Smooth muscle cell (in vitro differentiated cells): Measurements from ENCODE around the gene GFRA4. TPM values are rescaled to one million over a fixed set of nuclear protein-coding genes. Genes with fewer than 3 reads are reported as not detected.

Experiments
- DNase-seq: peaks from one replicate; lab custom pipeline; 2025; ENCODE audit not compliant: unreplicated experiment; lab: John Stamatoyannopoulos, UW
- H2AFZ ChIP-seq: fragments of 200-600 bp; sonication (generic); 2 replicates; pipeline ENCODE4 v1.6.0; 2016; ENCODE audit warnings: antibody characterized with exemption, low read depth, mild to moderate bottlenecking
- H3F3A ChIP-seq: fragments of 200-600 bp; sonication (generic); 2 replicates; pipeline ENCODE4 v1.6.0; 2017; ENCODE audit warnings: antibody characterized with exemption, low read depth
- H3K27ac ChIP-seq: fragments of 200-600 bp; sonication (generic); 2 replicates; pipeline ENCODE4 v1.5.1; 2016; ENCODE audit warnings: low read depth, mild to moderate bottlenecking
- H3K27me3 ChIP-seq: fragments of 200-600 bp; sonication (generic); 2 replicates; pipeline ENCODE4 v1.6.1; 2016; ENCODE audit warnings: low read depth, mild to moderate bottlenecking
- H3K36me3 ChIP-seq: fragments of 200-600 bp; sonication (generic); 2 replicates; pipeline ENCODE4 v1.5.1; 2016; ENCODE audit warnings: low read depth
- H3K4me1 ChIP-seq: fragments of 200-600 bp; sonication (generic); 2 replicates; pipeline ENCODE4 v1.5.1; 2016; ENCODE audit warnings: low read depth
- H3K4me2 ChIP-seq: fragments of 200-600 bp; sonication (generic); 2 replicates; pipeline ENCODE4 v1.6.0; 2016; ENCODE audit warnings: mild to moderate bottlenecking
- H3K4me3 ChIP-seq: fragments of 200-600 bp; sonication (generic); 2 replicates; pipeline ENCODE4 v1.5.1; 2016; ENCODE audit warnings: mild to moderate bottlenecking
- H3K79me2 ChIP-seq: fragments of 200-600 bp; sonication (generic); 2 replicates; pipeline ENCODE4 v1.6.0; 2016; ENCODE audit warnings: low read depth, mild to moderate bottlenecking
- H3K9ac ChIP-seq: fragments of 200-600 bp; sonication (generic); 2 replicates; pipeline ENCODE4 v1.6.0; 2016; ENCODE audit warnings: low read depth
- H3K9me3 ChIP-seq: fragments of 200-600 bp; sonication (generic); replicated peaks from 2 replicates; pipeline ENCODE4 v1.5.1; 2016; ENCODE audit warnings: low read depth
- H4K20me1 ChIP-seq: fragments of 200-600 bp; sonication (generic); 2 replicates; pipeline ENCODE4 v1.6.0; 2016; ENCODE audit warnings: low read depth
- CTCF ChIP-seq: fragments of 200-600 bp; sonication (generic); IDR thresholded peaks from 2 replicates; pipeline ENCODE4 v1.5.1; 2017; ENCODE audit warnings: borderline replicate concordance, mild to moderate bottlenecking, antibody characterized with exemption; ENCODE audit not compliant: insufficient read depth, poor library complexity, severe bottlenecking
- WGBS: methylation state at CpG from one replicate; pipeline ENCODE4 v1.1.7; 2016; ENCODE audit warnings: low lambda C conversion rate; 5-methylcytosine and 5-hydroxymethylcytosine counted together
- polyA plus RNA-seq: library from polyadenylated mRNA; unstranded; fragments of >200 nt; fragmentation: Nextera tagmentation; extraction: Ambion mirVana; gene quantifications from 2 replicates; pipeline ENCODE4 v1.2.1, GENCODE V29; 2016
- total RNA-seq: library from RNA; depleted of rRNA; stranded (reverse); fragments of >200 nt; gene quantifications from 2 replicates; pipeline ENCODE4 v1.2.3, GENCODE V29; 2014

GFRA4 gene
- total and polyA plus RNA-seq, 2 experiments from 2014 or later: not detected

- no peak overlapping the region for H3K9ac ChIP-seq
- no peaks in the 10 kb centered on the region for H3K36me3 ChIP-seq
- H3K4me1 ChIP-seq: no peaks in the 10 kb centered on the region
- no peaks in the 10 kb centered on the region for H3K27me3 ChIP-seq
- TF ChIP-seq CTCF: no peak
- no peak overlapping the region for H3K4me2 ChIP-seq
- H3K79me2 ChIP-seq: no peaks in the 10 kb centered on the region
- H4K20me1 ChIP-seq: no peaks in the 10 kb centered on the region
- no peak overlapping the region for H2AFZ ChIP-seq
- no peaks in the 10 kb centered on the region for H3F3A ChIP-seq
- no peak overlapping the region for H3K27ac ChIP-seq
- no peak for DNase-seq
- WGBS: 93% methylated on average over 17 of the region's 17 CpGs
- H3K9me3 ChIP-seq: no peaks in the 10 kb centered on the region
- no peak overlapping the region for H3K4me3 ChIP-seq
Observed at GRCh38 chr20:3654326-3655130, 8.7 kb downstream of the GFRA4 start.

GRCh38 chr20:3653921-3654320, 9.3 kb downstream of the GFRA4 start:
- no peak for TF ChIP-seq CTCF
- Histone ChIP-seq H3K79me2 (no peaks in the 10 kb centered on the region), H3F3A (no peaks in the 10 kb centered on the region), H3K4me1 (no peaks in the 10 kb centered on the region), H3K27ac (no peak overlapping the region), H3K27me3 (no peaks in the 10 kb centered on the region), H3K9me3 (no peaks in the 10 kb centered on the region), H3K4me2 (no peak overlapping the region), H2AFZ (no peak overlapping the region), H4K20me1 (no peaks in the 10 kb centered on the region), H3K4me3 (no peak overlapping the region), H3K36me3 (no peaks in the 10 kb centered on the region), H3K9ac (no peak overlapping the region)
- WGBS: 71% methylated on average over 2 of the region's 2 CpGs
- no peak for DNase-seq

- DNase-seq: no peak
- Histone ChIP-seq H3K9ac (no peak overlapping the region), H3K36me3 (no peaks in the 10 kb centered on the region), H4K20me1 (no peaks in the 10 kb centered on the region), H3K27ac (no peak overlapping the region), H3K4me1 (no peaks in the 10 kb centered on the region), H2AFZ (no peak overlapping the region), H3F3A (no peaks in the 10 kb centered on the region), H3K79me2 (no peaks in the 10 kb centered on the region), H3K4me2 (no peak overlapping the region), H3K27me3 (no peaks in the 10 kb centered on the region), H3K4me3 (no peak overlapping the region), H3K9me3 (no peaks in the 10 kb centered on the region)
- 94% methylated on average over 10 of the region's 10 CpGs for WGBS
- TF ChIP-seq CTCF: no peak
Observed at GRCh38 chr20:3652676-3653596, 10.3 kb downstream of the GFRA4 start.
